Measurements from ENCODE around the gene KMT2B. TPM values are rescaled to one million over a fixed set of nuclear protein-coding genes. Genes with fewer than 3 reads are reported as not detected.

Gene KMT2B
- total RNA-seq, 1 experiment from 2014 or later: 10.8 TPM

DNA sequence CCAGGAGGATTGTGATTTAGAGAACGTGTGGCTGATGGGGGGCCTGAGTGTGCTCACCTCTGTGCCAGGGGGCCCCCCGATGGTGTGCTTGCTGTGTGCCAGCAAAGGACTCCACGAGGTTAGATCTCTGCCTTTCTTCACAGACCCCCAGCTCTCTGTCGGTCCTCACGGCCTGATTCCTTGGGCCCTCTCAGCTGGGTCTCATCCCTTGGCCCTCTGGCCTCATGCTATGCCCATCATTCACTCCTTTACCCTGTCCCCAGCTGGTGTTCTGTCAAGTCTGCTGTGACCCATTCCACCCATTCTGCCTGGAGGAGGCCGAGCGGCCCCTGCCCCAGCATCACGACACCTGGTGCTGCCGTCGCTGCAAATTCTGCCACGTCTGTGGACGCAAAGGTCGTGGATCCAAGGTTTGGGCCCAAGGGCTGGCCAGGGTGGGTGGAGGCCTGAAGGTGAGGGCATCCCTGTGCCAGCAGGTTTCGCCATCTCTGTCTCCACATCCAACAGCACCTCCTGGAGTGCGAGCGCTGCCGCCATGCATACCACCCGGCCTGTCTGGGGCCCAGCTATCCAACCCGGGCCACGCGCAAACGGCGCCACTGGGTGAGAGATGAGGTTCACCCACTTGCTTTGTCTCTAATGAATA is 7.5 kb downstream of the KMT2B start:
- H3K9me3 ChIP-seq (ENCODE audit: low read length): no peaks in the 10 kb centered on the region
- DNase-seq (no peak), ATAC-seq (no peak)
- no peak overlapping the region for H3K9ac ChIP-seq (ENCODE audit: low read length)
- H3K4me3 ChIP-seq (ENCODE audit: low read length): no peak overlapping the region
- CTCF ChIA-PET: no interaction called here
- no peaks in the 10 kb centered on the region for H3K9me2 ChIP-seq (replicated peaks; ENCODE audit: low read length)
- no peaks in the 10 kb centered on the region for H4K20me1 ChIP-seq (ENCODE audit: low read length)
- POLR2A ChIA-PET (ENCODE audit: unreplicated experiment): no interaction called here
- H2AFZ ChIP-seq (ENCODE audit: low read length): no peak overlapping the region
- peaks cover 5% of the 10 kb centered on the region for H3K36me3 ChIP-seq (ENCODE audit: low read depth, low read length)
- H3K4me2 ChIP-seq (ENCODE audit: low read length): no peak overlapping the region
- intact Hi-C loops (cut with micrococcal nuclease): no loop called here
- no peaks in the 10 kb centered on the region for H3K27me3 ChIP-seq (ENCODE audit: low read length)
- H3K27ac ChIP-seq (ENCODE audit: low read length): no peak overlapping the region
- no TSS peak for BruUV-seq (replicated peaks)
- no peaks in the 10 kb centered on the region for H3K4me1 ChIP-seq (ENCODE audit: insufficient read depth, low read length)
- no peaks in the 10 kb centered on the region for H3F3A ChIP-seq (ENCODE audit: low read length, unreplicated experiment)
- no peaks in the 10 kb centered on the region for H3K79me2 ChIP-seq (ENCODE audit: low read length)
- TF ChIP-seq, protein P1, sequence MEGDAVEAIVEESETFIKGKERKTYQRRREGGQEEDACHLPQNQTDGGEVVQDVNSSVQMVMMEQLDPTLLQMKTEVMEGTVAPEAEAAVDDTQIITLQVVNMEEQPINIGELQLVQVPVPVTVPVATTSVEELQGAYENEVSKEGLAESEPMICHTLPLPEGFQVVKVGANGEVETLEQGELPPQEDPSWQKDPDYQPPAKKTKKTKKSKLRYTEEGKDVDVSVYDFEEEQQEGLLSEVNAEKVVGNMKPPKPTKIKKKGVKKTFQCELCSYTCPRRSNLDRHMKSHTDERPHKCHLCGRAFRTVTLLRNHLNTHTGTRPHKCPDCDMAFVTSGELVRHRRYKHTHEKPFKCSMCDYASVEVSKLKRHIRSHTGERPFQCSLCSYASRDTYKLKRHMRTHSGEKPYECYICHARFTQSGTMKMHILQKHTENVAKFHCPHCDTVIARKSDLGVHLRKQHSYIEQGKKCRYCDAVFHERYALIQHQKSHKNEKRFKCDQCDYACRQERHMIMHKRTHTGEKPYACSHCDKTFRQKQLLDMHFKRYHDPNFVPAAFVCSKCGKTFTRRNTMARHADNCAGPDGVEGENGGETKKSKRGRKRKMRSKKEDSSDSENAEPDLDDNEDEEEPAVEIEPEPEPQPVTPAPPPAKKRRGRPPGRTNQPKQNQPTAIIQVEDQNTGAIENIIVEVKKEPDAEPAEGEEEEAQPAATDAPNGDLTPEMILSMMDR (conservative IDR thresholded peaks at IDR 0.05; ENCODE audit: low read depth, low read length): no peak
- TF ChIP-seq EZH2phosphoT487 (IDR thresholded peaks at IDR 0.05; ENCODE audit: borderline replicate concordance, low read length) (no peak), EZH2 (IDR thresholded peaks at IDR 0.05; ENCODE audit: low read length, unreplicated experiment) (no peak)

DNA sequence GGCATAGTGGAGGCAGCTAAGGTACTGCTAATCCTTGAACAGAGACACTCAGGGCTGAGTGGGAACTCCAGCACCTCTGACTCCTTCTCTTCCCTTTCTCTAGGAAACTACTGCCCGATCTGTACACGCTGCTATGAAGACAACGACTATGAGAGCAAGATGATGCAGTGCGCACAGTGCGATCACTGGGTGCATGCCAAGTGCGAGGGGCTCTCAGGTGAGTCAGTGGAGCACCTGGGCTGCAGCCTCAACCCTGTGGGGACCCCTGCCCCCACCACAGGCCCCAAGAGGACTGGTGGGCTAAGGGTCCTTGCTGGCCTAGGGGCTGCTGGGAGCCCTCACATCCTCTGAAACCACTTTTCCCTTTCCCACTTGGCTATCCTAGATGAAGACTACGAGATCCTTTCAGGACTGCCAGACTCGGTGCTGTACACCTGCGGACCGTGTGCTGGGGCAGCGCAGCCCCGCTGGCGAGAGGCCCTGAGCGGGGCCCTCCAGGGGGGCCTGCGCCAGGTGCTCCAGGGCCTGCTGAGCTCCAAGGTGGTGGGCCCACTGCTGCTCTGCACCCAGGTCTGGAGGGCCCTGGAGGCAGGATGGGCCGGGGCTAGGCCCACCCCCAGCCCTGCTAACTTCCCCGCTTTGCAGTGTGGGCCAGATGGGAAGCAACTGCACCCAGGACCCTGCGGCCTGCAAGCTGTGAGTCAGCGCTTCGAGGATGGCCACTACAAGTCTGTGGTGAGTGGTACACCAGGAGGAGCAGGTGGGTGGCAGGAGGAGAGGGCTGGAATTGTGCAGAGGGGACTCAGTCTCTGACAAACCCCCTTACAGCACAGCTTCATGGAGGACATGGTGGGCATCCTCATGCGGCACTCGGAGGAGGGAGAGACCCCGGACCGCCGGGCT is 9.5 kb downstream of the KMT2B start:
- no peaks in the 10 kb centered on the region for H3K27me3 ChIP-seq (ENCODE audit: low read length)
- no peak for TF ChIP-seq EZH2 (IDR thresholded peaks at IDR 0.05; ENCODE audit: low read length, unreplicated experiment)
- H2AFZ ChIP-seq (ENCODE audit: low read length): no peak overlapping the region
- no peak overlapping the region for H3K4me3 ChIP-seq (ENCODE audit: low read length)
- no TSS peak for BruUV-seq (replicated peaks)
- no peak for DNase-seq
- ChIA-PET CTCF (no interaction called here), POLR2A (ENCODE audit: unreplicated experiment) (no interaction called here)
- no peaks in the 10 kb centered on the region for H4K20me1 ChIP-seq (ENCODE audit: low read length)
- H3K9ac ChIP-seq (ENCODE audit: low read length): no peak overlapping the region
- no peaks in the 10 kb centered on the region for H3F3A ChIP-seq (ENCODE audit: low read length, unreplicated experiment)
- ATAC-seq: no peak
- no peaks in the 10 kb centered on the region for H3K79me2 ChIP-seq (ENCODE audit: low read length)
- H3K4me2 ChIP-seq (ENCODE audit: low read length): no peak overlapping the region
- no peaks in the 10 kb centered on the region for H3K4me1 ChIP-seq (ENCODE audit: insufficient read depth, low read length)
- no peaks in the 10 kb centered on the region for H3K9me3 ChIP-seq (ENCODE audit: low read length)
- intact Hi-C loops (cut with micrococcal nuclease): no loop called here
- H3K9me2 ChIP-seq (replicated peaks; ENCODE audit: low read length): no peaks in the 10 kb centered on the region
- H3K36me3 ChIP-seq (ENCODE audit: low read depth, low read length): peaks cover 5% of the 10 kb centered on the region
- H3K27ac ChIP-seq (ENCODE audit: low read length): no peak overlapping the region

DNA sequence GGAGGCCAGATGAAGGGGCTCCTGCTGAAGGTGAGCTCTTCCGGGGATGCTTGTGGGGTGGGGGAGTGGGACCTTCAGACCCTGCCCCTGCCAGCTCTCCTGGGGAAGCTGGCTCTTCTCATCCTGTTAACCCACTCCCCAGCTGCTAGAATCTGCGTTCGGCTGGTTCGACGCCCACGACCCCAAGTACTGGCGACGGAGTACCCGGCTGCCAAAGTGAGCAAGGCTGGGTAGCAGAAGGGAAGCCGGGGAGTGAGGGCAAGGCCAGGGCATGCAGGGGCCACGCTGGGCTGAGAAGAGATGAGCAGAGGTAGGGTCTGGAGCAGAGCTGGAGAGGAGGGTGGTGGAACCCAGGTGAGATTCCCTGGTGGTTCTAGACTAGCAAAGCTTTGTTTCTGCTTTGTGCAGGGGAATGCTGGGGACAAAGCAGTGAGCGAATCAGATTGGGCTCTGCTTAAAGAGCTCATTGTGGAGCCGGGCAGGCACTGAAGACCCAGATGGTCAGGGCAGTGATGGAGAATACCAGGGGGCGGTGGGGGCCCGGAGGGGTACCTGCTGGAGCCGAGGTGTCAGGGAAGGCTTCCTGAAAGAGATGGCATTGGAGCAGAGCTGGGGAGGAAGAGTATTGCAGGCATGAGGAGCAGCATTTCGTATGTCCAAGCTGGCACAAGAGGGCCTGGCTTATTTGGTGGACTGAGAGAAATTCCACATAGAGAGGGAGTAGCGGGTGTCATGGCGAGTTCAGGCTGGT is 10.3 kb downstream of the KMT2B start:
- H3K27ac ChIP-seq (ENCODE audit: low read length): no peak overlapping the region

More for the DNA sequence above, 10.3 kb downstream of the KMT2B start:
- Histone ChIP-seq H3K9me2 (replicated peaks; ENCODE audit: low read length) (no peaks in the 10 kb centered on the region), H3F3A (ENCODE audit: low read length, unreplicated experiment) (no peaks in the 10 kb centered on the region), H3K9me3 (ENCODE audit: low read length) (no peaks in the 10 kb centered on the region), H3K27me3 (ENCODE audit: low read length) (no peaks in the 10 kb centered on the region), H3K4me2 (ENCODE audit: low read length) (no peak overlapping the region), H3K79me2 (ENCODE audit: low read length) (no peaks in the 10 kb centered on the region), H3K9ac (ENCODE audit: low read length) (no peak overlapping the region), H4K20me1 (ENCODE audit: low read length) (no peaks in the 10 kb centered on the region), H3K36me3 (ENCODE audit: low read depth, low read length) (peaks cover 5% of the 10 kb centered on the region), H2AFZ (ENCODE audit: low read length) (no peak overlapping the region), H3K4me1 (ENCODE audit: insufficient read depth, low read length) (no peaks in the 10 kb centered on the region), H3K4me3 (ENCODE audit: low read length) (no peak overlapping the region)
- TF ChIP-seq, protein P1 (conservative IDR thresholded peaks at IDR 0.05; ENCODE audit: low read depth, low read length): no peak
- TF ChIP-seq EZH2 (IDR thresholded peaks at IDR 0.05; ENCODE audit: low read length, unreplicated experiment) (no peak), EZH2phosphoT487 (IDR thresholded peaks at IDR 0.05; ENCODE audit: borderline replicate concordance, low read length) (no peak)
- intact Hi-C loops (cut with micrococcal nuclease): no loop called here
- ChIA-PET CTCF (no interaction called here), POLR2A (ENCODE audit: unreplicated experiment) (no interaction called here)
- BruUV-seq (replicated peaks): no TSS peak
- DNase-seq (no peak), ATAC-seq (no peak)

All from PC-3 (cell line).